ENCODE results near the gene CLEC20A.

CLEC20A gene

DNA sequence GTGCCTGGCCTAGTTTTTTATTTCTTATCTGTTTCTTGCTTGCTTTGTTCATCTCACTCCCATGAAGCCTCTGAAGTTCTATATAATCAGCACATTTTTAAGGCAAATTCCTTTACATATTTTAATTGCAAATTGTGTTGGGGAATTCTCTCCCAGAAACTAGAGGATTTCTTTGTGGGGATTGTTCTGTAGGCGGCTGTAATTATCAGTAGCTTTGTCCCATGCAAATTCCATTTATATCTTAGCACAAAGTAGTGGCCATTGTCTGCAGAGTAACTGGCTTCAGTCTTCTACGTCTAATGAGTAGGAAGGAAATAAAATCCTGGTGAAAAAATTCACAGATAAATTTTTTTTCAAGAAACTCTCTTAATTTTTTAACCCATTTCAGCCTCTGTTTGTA lies 35.7 kb downstream of the CLEC20A start:
- no peak for DNase-seq (ENCODE audit: low read depth, low spot score)
- POLR2A ChIA-PET = no interaction called here
- H3K4me3 ChIP-seq (ENCODE audit: low read depth, low read length) = no peak overlapping the region
- TF ChIP-seq, protein P1, sequence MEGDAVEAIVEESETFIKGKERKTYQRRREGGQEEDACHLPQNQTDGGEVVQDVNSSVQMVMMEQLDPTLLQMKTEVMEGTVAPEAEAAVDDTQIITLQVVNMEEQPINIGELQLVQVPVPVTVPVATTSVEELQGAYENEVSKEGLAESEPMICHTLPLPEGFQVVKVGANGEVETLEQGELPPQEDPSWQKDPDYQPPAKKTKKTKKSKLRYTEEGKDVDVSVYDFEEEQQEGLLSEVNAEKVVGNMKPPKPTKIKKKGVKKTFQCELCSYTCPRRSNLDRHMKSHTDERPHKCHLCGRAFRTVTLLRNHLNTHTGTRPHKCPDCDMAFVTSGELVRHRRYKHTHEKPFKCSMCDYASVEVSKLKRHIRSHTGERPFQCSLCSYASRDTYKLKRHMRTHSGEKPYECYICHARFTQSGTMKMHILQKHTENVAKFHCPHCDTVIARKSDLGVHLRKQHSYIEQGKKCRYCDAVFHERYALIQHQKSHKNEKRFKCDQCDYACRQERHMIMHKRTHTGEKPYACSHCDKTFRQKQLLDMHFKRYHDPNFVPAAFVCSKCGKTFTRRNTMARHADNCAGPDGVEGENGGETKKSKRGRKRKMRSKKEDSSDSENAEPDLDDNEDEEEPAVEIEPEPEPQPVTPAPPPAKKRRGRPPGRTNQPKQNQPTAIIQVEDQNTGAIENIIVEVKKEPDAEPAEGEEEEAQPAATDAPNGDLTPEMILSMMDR (IDR thresholded peaks at IDR 0.05; ENCODE audit: insufficient read depth, low read length, missing control alignments) = no peak
- CTCF ChIA-PET = interaction anchor here (1.9 kb wide), 1 partner anchor 161 kb away, joined by 5 read pairs; no protein-coding TSS in a partner anchor

DNA sequence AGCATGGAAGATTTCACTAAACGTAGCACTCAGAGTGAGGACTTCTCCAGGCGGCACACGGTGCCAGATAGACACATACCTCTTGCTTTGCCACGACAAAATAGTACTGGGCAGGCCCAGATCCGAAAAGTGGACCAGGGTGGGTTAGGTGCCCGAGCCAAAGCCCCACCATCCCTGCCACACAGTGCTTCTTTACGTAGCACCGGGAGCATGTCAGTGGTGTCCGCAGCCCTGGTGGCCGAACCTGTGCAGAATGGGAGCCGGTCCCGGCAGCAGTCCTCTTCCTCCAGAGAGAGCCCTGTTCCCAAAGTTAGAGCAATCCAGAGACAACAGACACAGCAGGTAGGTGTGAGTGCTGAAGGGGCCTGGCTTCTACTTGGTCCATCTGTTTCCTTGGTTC lies 38.6 kb downstream of the CLEC20A start:
- POLR2A ChIA-PET = no interaction called here
- H3K4me3 ChIP-seq (ENCODE audit: low read depth, low read length) = no peak overlapping the region
- TF ChIP-seq, protein P1 (IDR thresholded peaks at IDR 0.05; ENCODE audit: insufficient read depth, low read length, missing control alignments) = no peak
- CTCF ChIA-PET = interaction anchor here (1.4 kb wide), 1 partner anchor 17 kb away, joined by 3 read pairs; no protein-coding TSS in a partner anchor
- DNase-seq (ENCODE audit: low read depth, low spot score) = no peak

DNA sequence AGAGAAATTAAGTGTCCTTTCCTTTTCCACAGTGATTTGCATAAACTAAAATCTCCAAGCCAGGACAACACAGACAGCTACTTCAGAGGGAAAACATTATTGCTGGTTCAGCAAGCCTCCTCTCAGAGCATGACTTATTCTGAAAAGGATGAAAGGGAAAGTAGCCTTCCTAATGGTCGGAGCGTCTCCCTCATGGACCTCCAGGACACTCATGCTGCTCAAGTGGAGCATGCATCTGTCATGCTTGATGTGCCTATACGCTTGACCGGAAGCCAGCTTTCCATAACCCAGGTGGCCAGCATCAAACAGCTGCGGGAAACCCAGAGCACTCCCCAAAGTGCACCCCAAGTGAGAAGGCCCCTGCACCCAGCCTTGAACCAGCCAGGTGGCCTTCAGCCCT lies 39.1 kb downstream of the CLEC20A start:
- POLR2A ChIA-PET = no interaction called here
- CTCF ChIA-PET = interaction anchor here (1.4 kb wide), 1 partner anchor 17 kb away, joined by 3 read pairs; no protein-coding TSS in a partner anchor
- no peak overlapping the region for H3K4me3 ChIP-seq (ENCODE audit: low read depth, low read length)
- DNase-seq (ENCODE audit: low read depth, low spot score) = no peak
- TF ChIP-seq, protein P1 (IDR thresholded peaks at IDR 0.05; ENCODE audit: insufficient read depth, low read length, missing control alignments) = no peak

DNA sequence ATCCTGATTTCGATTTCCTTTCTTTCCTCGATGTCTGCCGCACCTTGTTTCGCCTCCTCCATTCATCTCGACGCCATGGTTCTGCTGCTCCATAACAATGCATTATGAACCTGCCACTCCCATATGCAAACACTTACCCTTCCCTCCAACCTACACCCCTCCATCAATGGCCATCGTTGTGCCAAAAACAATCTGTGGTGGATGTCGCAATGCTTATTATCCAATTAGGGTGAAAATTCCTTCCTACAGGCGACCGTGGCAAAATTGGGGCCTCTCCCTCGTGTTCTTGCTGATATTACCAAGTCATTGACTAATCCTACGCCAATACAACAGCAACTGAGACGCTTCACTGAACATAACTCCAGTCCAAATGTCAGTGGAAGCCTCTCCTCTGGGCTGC lies 40.3 kb downstream of the CLEC20A start:
- ChIA-PET POLR2A (no interaction called here), CTCF (no interaction called here)
- H3K4me3 ChIP-seq (ENCODE audit: low read depth, low read length) = no peak overlapping the region
- DNase-seq (ENCODE audit: low read depth, low spot score) = no peak
- TF ChIP-seq, protein P1 (IDR thresholded peaks at IDR 0.05; ENCODE audit: insufficient read depth, low read length, missing control alignments) = no peak

DNA sequence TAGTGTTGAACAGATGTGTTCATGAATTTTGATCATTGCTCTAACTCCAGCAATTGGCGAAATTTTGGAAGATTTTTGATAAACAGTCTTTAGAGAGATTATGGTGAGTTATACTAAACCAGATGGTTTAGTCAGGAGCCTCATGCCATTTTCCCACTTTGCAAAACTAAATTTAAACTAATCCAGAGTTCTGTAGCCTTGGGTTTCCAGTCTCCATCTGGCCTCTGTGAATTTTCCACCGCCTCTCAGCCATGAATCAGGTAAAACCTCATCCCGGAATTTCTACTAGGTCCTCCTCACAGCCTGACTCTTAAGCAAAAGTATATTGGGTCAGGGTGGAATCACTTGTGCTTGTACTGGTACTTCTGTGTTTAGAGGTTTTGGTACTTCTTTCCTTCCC lies 44.8 kb downstream of the CLEC20A start:
- no peak overlapping the region for H3K4me3 ChIP-seq (ENCODE audit: low read depth, low read length)
- ChIA-PET POLR2A (no interaction called here), CTCF (no interaction called here)
- TF ChIP-seq, protein P1 (IDR thresholded peaks at IDR 0.05; ENCODE audit: insufficient read depth, low read length, missing control alignments) = no peak
- no peak for DNase-seq (ENCODE audit: low read depth, low spot score)

DNA sequence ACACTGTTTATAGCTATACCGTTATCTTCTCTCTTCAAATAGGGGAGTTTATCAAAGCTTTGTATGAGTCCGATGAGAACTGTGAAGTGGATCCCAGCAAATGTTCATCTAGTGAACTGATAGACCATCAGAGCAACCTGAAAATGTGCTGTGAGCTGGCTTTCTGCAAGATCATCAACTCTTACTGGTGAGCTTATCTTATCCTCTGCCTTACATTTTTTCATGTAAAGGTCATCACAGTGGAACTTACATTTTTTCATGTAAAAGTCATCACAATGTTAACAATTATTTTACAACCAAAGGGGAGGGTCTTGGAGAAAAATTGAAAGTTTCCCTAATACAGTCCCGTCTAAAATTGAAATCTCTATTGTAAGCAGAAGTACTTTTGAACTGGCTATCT lies 45.2 kb downstream of the CLEC20A start:
- no peak for DNase-seq (ENCODE audit: low read depth, low spot score)
- H3K4me3 ChIP-seq (ENCODE audit: low read depth, low read length) = no peak overlapping the region
- ChIA-PET CTCF (no interaction called here), POLR2A (no interaction called here)
- TF ChIP-seq, protein P1 (IDR thresholded peaks at IDR 0.05; ENCODE audit: insufficient read depth, low read length, missing control alignments) = no peak
